Measurements from ENCODE around the gene CRELD2. TPM values are rescaled to one million over a fixed set of nuclear protein-coding genes. Genes with fewer than 3 reads are reported as not detected.

CRELD2 gene
- total and polyA plus RNA-seq, 2 of the 13 experiments (the other 11 are each of a cell fraction or from before 2014, with no cell fraction given), result 17.2 to 44.7 TPM

DNA sequence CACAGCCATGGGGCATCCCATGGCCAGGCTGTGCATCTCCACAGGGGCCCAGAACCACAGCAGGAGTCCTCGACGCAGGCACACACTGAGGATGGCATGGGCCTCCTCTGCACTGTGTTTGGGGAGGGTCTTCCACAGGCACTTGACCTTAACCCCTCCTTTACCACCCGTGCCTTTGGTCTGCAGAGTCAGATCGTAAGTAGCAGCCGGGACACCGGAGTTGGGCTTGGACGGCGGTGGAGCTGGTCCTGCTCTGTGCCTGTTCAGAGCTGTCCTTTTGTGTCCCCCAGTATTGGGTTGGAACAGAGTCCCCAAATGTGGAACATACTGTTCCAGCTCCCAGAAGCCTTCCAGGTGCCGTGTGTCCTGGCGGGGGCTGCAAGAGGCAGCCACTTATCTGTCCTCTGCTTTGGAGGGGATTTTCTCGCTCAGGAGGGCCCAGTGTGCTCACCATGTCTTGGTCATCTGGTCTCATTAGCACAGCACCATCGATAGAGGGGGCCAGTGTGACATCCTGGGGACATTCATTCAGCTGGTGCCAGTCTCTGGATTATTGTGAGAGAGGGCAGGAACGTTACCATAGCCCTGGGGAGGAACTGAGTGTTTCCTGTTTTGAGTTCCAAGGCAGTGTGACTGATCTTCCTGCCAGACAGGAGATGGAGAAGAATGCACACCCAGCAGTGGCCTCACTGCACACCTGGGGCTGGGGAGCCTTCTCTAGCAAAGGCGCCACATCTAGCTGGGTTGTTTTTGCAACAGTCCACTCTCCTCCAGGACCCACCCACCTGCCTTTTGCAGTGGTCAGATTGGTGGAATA is 12.4 kb downstream of the CRELD2 start (continued):
- TF ChIP-seq EP300 (IDR thresholded peaks at IDR 0.05; ENCODE audit: low read depth in 2 of 2, low read length in 2 of 2), result no peak
- TF ChIP-seq EP300 (CRISPR knock-in tag; IDR thresholded peaks at IDR 0.05; ENCODE audit: borderline replicate concordance), result no peak
- no peak for TF ChIP-seq HNRNPH1 (optimal IDR thresholded peaks at IDR 0.05; ENCODE audit: low read depth, low read length)
- no peak for TF ChIP-seq SALL1 (CRISPR knock-in tag; IDR thresholded peaks at IDR 0.05)
- TF ChIP-seq ZNF615 (CRISPR knock-in tag; IDR thresholded peaks at IDR 0.05; ENCODE audit: borderline replicate concordance), result no peak
- TF ChIP-seq, protein P1, sequence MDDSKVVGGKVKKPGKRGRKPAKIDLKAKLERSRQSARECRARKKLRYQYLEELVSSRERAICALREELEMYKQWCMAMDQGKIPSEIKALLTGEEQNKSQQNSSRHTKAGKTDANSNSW (CRISPR knock-in tag; IDR thresholded peaks at IDR 0.05; ENCODE audit: borderline replicate concordance), result no peak
- TF ChIP-seq, protein P2, sequence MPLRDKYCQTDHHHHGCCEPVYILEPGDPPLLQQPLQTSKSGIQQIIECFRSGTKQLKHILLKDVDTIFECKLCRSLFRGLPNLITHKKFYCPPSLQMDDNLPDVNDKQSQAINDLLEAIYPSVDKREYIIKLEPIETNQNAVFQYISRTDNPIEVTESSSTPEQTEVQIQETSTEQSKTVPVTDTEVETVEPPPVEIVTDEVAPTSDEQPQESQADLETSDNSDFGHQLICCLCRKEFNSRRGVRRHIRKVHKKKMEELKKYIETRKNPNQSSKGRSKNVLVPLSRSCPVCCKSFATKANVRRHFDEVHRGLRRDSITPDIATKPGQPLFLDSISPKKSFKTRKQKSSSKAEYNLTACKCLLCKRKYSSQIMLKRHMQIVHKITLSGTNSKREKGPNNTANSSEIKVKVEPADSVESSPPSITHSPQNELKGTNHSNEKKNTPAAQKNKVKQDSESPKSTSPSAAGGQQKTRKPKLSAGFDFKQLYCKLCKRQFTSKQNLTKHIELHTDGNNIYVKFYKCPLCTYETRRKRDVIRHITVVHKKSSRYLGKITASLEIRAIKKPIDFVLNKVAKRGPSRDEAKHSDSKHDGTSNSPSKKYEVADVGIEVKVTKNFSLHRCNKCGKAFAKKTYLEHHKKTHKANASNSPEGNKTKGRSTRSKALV (CRISPR knock-in tag; IDR thresholded peaks at IDR 0.05), result no peak
- no peak for TF ChIP-seq SMARCE1 (IDR thresholded peaks at IDR 0.05; ENCODE audit: borderline replicate concordance)
- no peak for TF ChIP-seq ZBTB20 (CRISPR knock-in tag; IDR thresholded peaks at IDR 0.05; ENCODE audit: borderline replicate concordance, low read depth)
- TF ChIP-seq, protein P3, sequence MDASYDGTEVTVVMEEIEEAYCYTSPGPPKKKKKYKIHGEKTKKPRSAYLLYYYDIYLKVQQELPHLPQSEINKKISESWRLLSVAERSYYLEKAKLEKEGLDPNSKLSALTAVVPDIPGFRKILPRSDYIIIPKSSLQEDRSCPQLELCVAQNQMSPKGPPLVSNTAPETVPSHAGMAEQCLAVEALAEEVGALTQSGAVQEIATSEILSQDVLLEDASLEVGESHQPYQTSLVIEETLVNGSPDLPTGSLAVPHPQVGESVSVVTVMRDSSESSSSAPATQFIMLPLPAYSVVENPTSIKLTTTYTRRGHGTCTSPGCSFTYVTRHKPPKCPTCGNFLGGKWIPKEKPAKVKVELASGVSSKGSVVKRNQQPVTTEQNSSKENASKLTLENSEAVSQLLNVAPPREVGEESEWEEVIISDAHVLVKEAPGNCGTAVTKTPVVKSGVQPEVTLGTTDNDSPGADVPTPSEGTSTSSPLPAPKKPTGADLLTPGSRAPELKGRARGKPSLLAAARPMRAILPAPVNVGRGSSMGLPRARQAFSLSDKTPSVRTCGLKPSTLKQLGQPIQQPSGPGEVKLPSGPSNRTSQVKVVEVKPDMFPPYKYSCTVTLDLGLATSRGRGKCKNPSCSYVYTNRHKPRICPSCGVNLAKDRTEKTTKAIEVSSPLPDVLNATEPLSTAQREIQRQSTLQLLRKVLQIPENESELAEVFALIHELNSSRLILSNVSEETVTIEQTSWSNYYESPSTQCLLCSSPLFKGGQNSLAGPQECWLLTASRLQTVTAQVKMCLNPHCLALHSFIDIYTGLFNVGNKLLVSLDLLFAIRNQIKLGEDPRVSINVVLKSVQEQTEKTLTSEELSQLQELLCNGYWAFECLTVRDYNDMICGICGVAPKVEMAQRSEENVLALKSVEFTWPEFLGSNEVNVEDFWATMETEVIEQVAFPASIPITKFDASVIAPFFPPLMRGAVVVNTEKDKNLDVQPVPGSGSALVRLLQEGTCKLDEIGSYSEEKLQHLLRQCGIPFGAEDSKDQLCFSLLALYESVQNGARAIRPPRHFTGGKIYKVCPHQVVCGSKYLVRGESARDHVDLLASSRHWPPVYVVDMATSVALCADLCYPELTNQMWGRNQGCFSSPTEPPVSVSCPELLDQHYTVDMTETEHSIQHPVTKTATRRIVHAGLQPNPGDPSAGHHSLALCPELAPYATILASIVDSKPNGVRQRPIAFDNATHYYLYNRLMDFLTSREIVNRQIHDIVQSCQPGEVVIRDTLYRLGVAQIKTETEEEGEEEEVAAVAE (CRISPR knock-in tag; IDR thresholded peaks at IDR 0.05; ENCODE audit: borderline replicate concordance), result no peak; the same call in 1 of the 2 replicates
- no peak for TF ChIP-seq ZNF879 (CRISPR knock-in tag; IDR thresholded peaks at IDR 0.05)
- TF ChIP-seq TCF7 (IDR thresholded peaks at IDR 0.05; ENCODE audit: low read depth), result no peak
- 0 out of 2 replicates have a peak, but pooled peaks have one; percentile 28 for TF ChIP-seq PHF8 (CRISPR knock-in tag; IDR thresholded peaks at IDR 0.05)
- TF ChIP-seq HHEX (CRISPR knock-in tag; IDR thresholded peaks at IDR 0.05), result no peak
- TF ChIP-seq, protein P4, sequence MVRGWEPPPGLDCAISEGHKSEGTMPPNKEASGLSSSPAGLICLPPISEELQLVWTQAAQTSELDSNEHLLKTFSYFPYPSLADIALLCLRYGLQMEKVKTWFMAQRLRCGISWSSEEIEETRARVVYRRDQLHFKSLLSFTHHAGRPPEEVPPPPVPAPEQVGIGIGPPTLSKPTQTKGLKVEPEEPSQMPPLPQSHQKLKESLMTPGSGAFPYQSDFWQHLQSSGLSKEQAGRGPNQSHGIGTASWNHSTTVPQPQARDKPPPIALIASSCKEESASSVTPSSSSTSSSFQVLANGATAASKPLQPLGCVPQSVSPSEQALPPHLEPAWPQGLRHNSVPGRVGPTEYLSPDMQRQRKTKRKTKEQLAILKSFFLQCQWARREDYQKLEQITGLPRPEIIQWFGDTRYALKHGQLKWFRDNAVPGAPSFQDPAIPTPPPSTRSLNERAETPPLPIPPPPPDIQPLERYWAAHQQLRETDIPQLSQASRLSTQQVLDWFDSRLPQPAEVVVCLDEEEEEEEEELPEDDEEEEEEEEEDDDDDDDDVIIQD (CRISPR knock-in tag; IDR thresholded peaks at IDR 0.05; ENCODE audit: low read depth), result no peak
- TF ChIP-seq ZSCAN25 (CRISPR knock-in tag; IDR thresholded peaks at IDR 0.05), result no peak
- no peak for TF ChIP-seq ZNF282 (IDR thresholded peaks at IDR 0.05; ENCODE audit: partially characterized antibody)
- TF ChIP-seq, protein P5, sequence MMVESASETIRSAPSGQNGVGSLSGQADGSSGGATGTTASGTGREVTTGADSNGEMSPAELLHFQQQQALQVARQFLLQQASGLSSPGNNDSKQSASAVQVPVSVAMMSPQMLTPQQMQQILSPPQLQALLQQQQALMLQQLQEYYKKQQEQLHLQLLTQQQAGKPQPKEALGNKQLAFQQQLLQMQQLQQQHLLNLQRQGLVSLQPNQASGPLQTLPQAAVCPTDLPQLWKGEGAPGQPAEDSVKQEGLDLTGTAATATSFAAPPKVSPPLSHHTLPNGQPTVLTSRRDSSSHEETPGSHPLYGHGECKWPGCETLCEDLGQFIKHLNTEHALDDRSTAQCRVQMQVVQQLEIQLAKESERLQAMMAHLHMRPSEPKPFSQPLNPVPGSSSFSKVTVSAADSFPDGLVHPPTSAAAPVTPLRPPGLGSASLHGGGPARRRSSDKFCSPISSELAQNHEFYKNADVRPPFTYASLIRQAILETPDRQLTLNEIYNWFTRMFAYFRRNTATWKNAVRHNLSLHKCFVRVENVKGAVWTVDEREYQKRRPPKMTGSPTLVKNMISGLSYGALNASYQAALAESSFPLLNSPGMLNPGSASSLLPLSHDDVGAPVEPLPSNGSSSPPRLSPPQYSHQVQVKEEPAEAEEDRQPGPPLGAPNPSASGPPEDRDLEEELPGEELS (CRISPR knock-in tag; IDR thresholded peaks at IDR 0.05), result no peak

All from HepG2 (cell line).